Measurements from ENCODE around the gene OGA. TPM values are rescaled to one million over a fixed set of nuclear protein-coding genes. Genes with fewer than 3 reads are reported as not detected.

OGA gene
- total and polyA plus RNA-seq, 2 of the 8 experiments (the other 6 are each of a cell fraction or from before 2014, with no cell fraction given) = 31.2 to 107 TPM

GRCh38 chr10:101797403-101798059, 20.7 kb downstream of the OGA start:
- TF ChIP-seq CTBP2 (IDR thresholded peaks at IDR 0.05; ENCODE audit: borderline replicate concordance, insufficient read depth, insufficient read length, low read length) = no peak
- no peak for TF ChIP-seq TAF7 (optimal IDR thresholded peaks at IDR 0.05; ENCODE audit: borderline replicate concordance, low read depth, low read length)
- TF ChIP-seq HDAC2 (IDR thresholded peaks at IDR 0.05; ENCODE audit: borderline replicate concordance in 1 of 2, low read depth in 2 of 2, low read length in 2 of 2) = no peak
- TF ChIP-seq KDM1A (IDR thresholded peaks at IDR 0.05; ENCODE audit: borderline replicate concordance, low read length) = no peak
- peaks cover 0 to 8% of the 10 kb centered on the region in 2 experiments; a peak in 2 of 4 replicates for H3K79me2 ChIP-seq (ENCODE audit: control insufficient read depth in 1 of 2, insufficient read depth in 2 of 2, low read length in 2 of 2)
- H2BK12ac ChIP-seq (ENCODE audit: low read depth, low read length) = no peak overlapping the region
- peaks cover 8 to 17% of the 10 kb centered on the region in 2 experiments for H4K20me1 ChIP-seq (replicated peaks in 1 of 2; ENCODE audit: control insufficient read depth in 1 of 2, insufficient read depth in 2 of 2, low read length in 2 of 2)
- no peak overlapping the region for H4K91ac ChIP-seq (replicated peaks; ENCODE audit: insufficient read length, low read length)
- H4K5ac ChIP-seq (ENCODE audit: insufficient read length, low read depth, low read length) = no peak overlapping the region
- H2AK5ac ChIP-seq (ENCODE audit: low read depth, low read length) = no peak overlapping the region
- no peaks in the 10 kb centered on the region for H3K23me2 ChIP-seq (ENCODE audit: low read depth, low read length)
- H3K14ac ChIP-seq (ENCODE audit: insufficient read length) = no peak overlapping the region
- FAIRE-seq = no peak
- H3K18ac ChIP-seq (ENCODE audit: extremely low read depth, low read length) = no peak overlapping the region
- H3K4me1 ChIP-seq (replicated peaks in 1 of 4; ENCODE audit: control insufficient read depth in 3 of 4, insufficient read depth in 4 of 4, low read length in 3 of 4) = no peaks in the 10 kb centered on the region
- WGBS, 2 experiments (ENCODE audit: extremely low coverage in 1 of 2, insufficient coverage in 1 of 2, insufficient read length in 1 of 2, insufficient replicate concordance in 2 of 2, low coverage in 1 of 2, low lambda C conversion rate in 2 of 2, missing lambda C conversion rate in 1 of 2) = 95% methylated on average over 4 of the region's 4 CpGs; no CpG with 5 or more reads in 1 of the 2 experiments
- H2BK15ac ChIP-seq (ENCODE audit: low read length) = no peak overlapping the region
- H2BK5ac ChIP-seq (ENCODE audit: low read depth, low read length) = no peak overlapping the region
- POLR2A ChIA-PET (ENCODE audit: partially characterized antibody) = interaction anchor here (3.0 kb wide), 1 partner anchor 21 kb away, joined by 14 read pairs; the partner anchor contains the start of gene OGA
- no peak overlapping the region for H3K4me2 ChIP-seq (ENCODE audit: insufficient read depth in 1 of 2, low read depth in 2 of 2, low read length in 2 of 2)
- H2BK20ac ChIP-seq (ENCODE audit: low read length) = no peak overlapping the region
- H3K4me3 ChIP-seq (ENCODE audit: extremely low read depth in 1 of 4, insufficient read depth in 2 of 4, low read depth in 3 of 4, low read length in 4 of 4) = no peak overlapping the region
- no peak overlapping the region for H3K23ac ChIP-seq (ENCODE audit: insufficient read length)
- H3K79me1 ChIP-seq (ENCODE audit: low read depth, low read length) = no peaks in the 10 kb centered on the region
- H3K56ac ChIP-seq (replicated peaks; ENCODE audit: insufficient read length, low read depth, low read length) = no peak overlapping the region
- H3K4ac ChIP-seq (replicated peaks; ENCODE audit: insufficient read length, low read depth, low read length) = no peak overlapping the region
- H2BK120ac ChIP-seq (replicated peaks; ENCODE audit: low read depth, low read length) = no peak overlapping the region
- H3K27ac ChIP-seq (ENCODE audit: low read depth, low read length) = no peak overlapping the region
- CTCF ChIA-PET (ENCODE audit: partially characterized antibody) = interaction anchor here (1.3 to 2.5 kb wide), 2 partner anchors 16 kb away, joined by 4 to 8 read pairs; no protein-coding TSS in a partner anchor
- no peak overlapping the region for H2AFZ ChIP-seq (ENCODE audit: low read length)
- H4K8ac ChIP-seq (ENCODE audit: extremely low read depth, insufficient read depth, low read length) = no peak overlapping the region
- H3K36me3 ChIP-seq (ENCODE audit: control insufficient read depth in 2 of 4, insufficient read depth in 4 of 4, low read length in 3 of 4) = peaks cover 41 to 90% (median 76%) of the 10 kb centered on the region in 4 experiments
- no peak for DNase-seq (ENCODE audit: low read depth in 1 of 2, low spot score in 2 of 2)
- no peak overlapping the region for H3K9ac ChIP-seq (replicated peaks in 1 of 4; ENCODE audit: extremely low read depth in 1 of 4, low read depth in 3 of 4, low read length in 3 of 4)
- H3K27me3 ChIP-seq (replicated peaks in 1 of 4; ENCODE audit: control insufficient read depth in 3 of 4, extremely low read depth in 1 of 4, insufficient read depth in 3 of 4, low read length in 3 of 4) = no peaks in the 10 kb centered on the region
- no peaks in the 10 kb centered on the region for H3K9me3 ChIP-seq (ENCODE audit: insufficient read depth in 2 of 2, low read depth in 1 of 2, low read length in 1 of 2)

Measured in H1 (cell line).